Epidermal melanocyte (primary cell): Measurements from ENCODE around the gene SSPN.
"Not testable (repeated sequence)": the region's sequence is repeated elsewhere in the genome, so short reads cannot be mapped to it uniquely, and the experiment has no call there.

ENCODE experiments used
- DNase-seq: peaks from one replicate; pipeline ENCODE4 v3.0.0; 2011; ENCODE audit warnings: low spot score; ENCODE audit not compliant: insufficient read length

Gene SSPN

GRCh38 chr12:26227361-26227745, 32.0 kb downstream of the SSPN start:
- no peak for DNase-seq

GRCh38 chr12:26229910-26230309, 34.5 kb downstream of the SSPN start:
- no peak for DNase-seq

- no peak for DNase-seq
These were observed 36.1 kb downstream of the SSPN start for GRCh38 chr12:26231470-26231869.

GRCh38 chr12:26231921-26232320, 36.5 kb downstream of the SSPN start:
- no peak for DNase-seq

GRCh38 chr12:26233631-26234030, 38.3 kb downstream of the SSPN start:
- DNase-seq = no peak

GRCh38 chr12:26235465-26235864, 40.1 kb downstream of the SSPN start:
- not testable (repeated sequence) for DNase-seq

GRCh38 chr12:26238341-26239121, 43.2 kb downstream of the SSPN start:
- no peak for DNase-seq

- no peak for DNase-seq
These were observed 43.9 kb downstream of the SSPN start for GRCh38 chr12:26239122-26239851.

- no peak for DNase-seq
These were observed 44.8 kb downstream of the SSPN start for GRCh38 chr12:26239852-26240815.

GRCh38 chr12:26241080-26241479, 45.7 kb downstream of the SSPN start:
- DNase-seq = no peak

- no peak for DNase-seq
These were observed 47.3 kb downstream of the SSPN start for GRCh38 chr12:26242683-26243082.

- no peak for DNase-seq
These were observed 49.1 kb downstream of the SSPN start for GRCh38 chr12:26244503-26244902.

- no peak for DNase-seq
These were observed 50.0 kb downstream of the SSPN start for GRCh38 chr12:26245175-26245942.

- no peak for DNase-seq
These were observed 51.3 kb downstream of the SSPN start for GRCh38 chr12:26246483-26247164.

GRCh38 chr12:26247873-26248272, 52.5 kb downstream of the SSPN start:
- DNase-seq = no peak

- DNase-seq = no peak
These were observed 55.4 kb downstream of the SSPN start for GRCh38 chr12:26250801-26251200.

- DNase-seq = no peak
These were observed 56.2 kb downstream of the SSPN start for GRCh38 chr12:26251600-26251999.

GRCh38 chr12:26252946-26253345, 57.6 kb downstream of the SSPN start:
- DNase-seq = no peak

GRCh38 chr12:26255893-26256645, 60.7 kb downstream of the SSPN start:
- DNase-seq = no peak
